Activated naive CD4-positive, alpha-beta T cell (primary cell): Measurements from ENCODE around the gene TMEM9.

Experiments
- DNase-seq, 4 experiments: peaks; one replicate each; lab custom pipeline; 2025; lab: John Stamatoyannopoulos, UW

Gene TMEM9

DNA sequence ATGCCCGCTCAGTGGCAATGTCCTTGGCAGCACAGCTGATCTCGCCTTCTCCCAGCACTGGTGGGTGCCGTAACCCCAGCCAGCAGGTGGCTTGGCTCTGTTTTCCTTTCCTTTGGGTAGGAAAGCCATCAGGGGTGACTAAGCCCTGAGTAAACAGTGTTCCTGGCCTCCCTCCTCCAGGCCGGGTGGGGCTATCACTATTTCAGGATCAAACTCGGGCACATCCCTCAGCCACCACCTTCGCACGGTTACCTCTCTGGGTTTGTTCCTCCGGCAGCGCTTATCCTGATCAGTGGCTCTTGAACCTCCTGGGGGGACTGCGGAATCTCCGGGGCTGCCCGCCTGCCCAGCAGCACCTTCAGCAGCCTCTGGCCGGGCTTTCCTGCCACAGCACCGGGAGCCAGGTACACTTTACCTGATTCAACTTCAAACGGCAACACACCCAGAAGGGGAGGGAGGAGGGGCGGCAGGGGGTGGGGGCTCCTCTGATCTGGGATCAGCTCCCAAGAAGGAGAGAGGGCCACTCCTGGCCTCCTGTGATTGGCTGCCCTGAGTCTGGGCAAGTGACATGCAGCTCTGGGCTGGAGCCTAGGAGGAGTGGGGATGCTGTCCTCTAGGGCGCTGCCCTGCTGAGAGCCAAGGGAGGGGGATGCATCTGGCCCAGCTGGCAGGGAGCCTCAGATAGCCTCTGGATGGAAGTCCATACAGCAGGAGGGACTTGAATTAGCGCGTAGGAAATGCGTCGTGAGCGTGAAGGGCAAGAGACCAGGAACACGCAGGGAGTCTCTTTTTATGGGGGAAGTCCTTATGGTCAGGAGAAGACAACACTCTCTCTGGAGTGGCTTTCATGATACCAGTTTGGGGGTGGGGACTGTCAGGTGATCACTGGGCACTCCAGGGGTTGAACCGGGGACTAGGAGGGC, 27.2 kb downstream of the TMEM9 start, which contains the start of gene ASCL5:
Gene ASCL5, minus strand, starts transcription at position 353 of the 923 bp plus-strand sequence. CDS start 11,812 bp downstream, outside the sequence.
- no peak for DNase-seq

DNA sequence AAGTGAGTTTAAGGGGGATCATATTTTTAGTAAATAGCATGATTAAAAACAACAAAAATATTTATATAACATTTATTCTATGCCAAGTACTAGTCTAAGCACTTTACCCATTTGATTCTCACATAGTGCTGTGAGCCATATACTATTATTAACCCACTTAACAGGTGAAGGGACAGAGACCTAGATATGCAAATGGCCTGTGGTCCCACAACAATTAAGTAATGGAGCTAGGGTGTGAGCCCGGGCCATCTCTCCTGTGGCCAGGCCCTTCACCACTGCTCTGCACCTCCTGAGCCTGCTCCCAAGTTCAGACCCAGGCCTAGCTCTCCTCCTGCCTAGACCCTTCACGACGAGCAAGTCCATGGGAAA, 27.8 kb downstream of the TMEM9 start:
- DNase-seq: no peak

DNA sequence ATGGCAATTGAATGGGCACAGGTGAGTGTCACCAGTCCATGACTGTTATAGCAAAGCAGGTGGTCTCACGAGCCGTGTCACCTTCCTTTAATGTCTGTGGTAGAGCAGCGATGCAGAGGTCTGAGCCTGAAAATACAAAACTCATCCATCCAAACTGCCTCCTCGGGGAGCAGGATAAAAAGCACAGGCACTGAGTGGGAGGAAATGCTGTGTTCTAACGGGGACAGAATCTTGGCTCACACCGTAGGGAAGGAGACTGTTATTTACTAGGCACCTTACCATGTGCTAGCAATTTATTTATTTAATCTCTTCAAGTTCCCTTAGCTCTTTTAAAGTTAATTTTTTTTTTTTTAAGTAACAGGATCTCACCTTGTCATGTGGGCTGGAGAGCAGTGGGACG, 28.5 kb downstream of the TMEM9 start:
- no peak for DNase-seq

DNA sequence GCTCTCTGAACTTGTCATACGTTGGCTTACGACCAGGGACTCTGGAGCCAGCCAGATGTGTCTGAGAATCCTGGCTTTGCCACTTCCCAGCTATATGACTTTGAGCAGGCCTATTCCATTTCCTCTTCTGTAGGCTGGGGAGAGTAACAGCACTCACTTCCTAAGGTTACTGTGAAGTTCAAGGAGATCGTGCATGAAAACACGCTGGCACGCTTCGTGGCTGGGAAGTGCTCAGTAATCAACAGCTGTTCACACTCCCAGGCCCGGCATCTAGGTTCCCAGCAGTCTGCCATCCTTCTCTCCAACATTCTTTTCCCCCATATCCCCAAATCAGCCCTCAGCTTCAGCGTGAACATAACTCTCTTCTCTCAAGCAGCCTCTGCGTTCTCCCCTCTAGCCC, 29.3 kb downstream of the TMEM9 start:
- no peak for DNase-seq

DNA sequence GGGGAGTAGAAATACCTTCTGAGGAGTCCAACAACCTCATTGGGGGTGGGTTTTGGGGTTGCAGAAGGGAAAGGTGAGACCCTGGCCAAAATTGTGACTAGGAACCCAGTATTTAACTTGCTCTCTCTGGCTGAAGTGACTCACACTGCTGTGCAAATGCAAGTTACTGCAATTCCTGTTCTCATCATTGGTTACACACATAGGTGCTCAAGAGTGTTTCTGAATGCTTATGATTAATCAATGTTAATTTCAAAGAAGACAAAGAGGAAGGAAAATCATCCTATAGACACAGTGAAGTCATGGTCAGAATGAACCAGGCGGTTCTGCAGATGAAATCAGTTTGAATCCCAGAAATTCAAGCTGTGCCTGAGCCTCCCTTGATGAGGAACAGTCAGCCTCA, 30.4 kb downstream of the TMEM9 start:
- no peak for DNase-seq

DNA sequence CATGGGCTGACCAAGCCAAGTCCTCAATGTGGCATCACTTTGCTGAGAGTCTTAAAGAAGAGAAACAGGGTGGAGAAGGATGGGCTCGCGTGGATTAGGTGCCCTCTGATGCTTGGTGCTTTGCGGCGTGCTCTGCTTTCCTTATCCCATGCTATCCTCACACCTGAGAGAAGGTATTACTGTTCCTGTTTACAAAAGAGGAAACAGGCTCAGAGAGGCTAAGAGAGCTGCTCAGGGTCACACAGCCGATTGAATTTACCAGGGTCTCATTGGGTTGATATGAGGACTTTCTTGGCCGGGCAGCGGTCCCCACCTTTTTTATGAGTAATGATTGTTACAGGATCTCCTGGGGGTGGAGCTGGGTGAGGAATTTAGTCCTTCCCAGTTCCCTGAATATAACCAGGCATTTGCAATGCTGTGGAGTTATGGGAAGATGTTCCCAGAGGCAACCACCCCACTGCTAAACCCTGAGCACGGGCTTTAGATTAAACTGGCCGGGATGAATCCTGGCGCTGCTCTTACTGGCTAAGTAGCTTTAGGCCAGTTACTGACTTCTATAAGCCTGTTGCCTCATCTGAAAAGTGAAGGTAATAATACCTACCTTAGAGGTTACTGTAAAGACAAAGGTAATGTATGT, 31.8 kb downstream of the TMEM9 start:
- DNase-seq: no peak

DNA sequence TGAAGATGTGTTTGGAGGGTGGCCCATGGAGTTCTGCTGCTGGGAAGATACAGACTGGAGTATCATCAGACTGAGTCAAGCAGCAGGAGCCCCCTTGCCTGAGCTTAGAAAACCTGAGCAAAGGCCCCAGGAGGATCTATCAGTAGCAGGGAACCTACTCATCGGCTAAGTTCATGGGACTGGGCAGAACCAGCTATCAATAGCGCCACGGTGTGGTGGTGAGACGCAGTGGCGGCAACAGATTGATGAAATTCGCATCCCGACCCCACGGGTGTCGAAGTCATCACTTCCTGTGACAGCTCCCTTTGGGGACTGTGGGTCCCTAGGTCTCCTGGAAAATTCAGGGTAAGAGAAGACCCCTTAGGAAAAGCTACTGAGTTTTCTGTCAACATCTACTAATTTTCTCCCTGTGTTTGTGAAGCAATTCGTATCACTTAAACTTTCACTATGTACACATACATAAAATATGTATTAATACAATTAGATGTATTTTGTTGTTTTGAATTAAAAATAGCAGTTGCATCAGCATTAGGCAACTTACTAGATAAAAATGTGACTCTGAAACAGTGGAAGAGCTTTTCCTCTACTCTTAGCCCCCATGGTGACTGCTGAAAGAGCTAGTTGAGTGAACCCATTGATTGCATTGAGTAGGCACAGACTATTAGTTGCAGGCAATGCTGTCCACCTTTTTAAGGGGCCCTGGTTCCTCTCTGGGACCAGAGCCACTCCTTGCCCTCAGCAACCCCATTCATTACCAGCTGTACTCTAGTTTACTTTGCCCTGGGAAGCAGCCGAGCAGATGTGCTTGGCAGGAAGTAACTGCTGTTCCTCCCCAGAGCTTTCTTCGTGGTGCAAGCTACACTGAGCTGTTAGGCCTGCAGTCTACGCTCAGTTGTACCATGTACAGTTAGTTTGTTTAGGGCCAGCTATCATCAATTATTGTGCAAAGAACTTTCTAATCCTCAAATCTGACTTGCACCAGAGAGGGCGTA, 34.8 kb downstream of the TMEM9 start:
- DNase-seq: peak in 2 of 4 experiments; percentile 22 to 33

DNA sequence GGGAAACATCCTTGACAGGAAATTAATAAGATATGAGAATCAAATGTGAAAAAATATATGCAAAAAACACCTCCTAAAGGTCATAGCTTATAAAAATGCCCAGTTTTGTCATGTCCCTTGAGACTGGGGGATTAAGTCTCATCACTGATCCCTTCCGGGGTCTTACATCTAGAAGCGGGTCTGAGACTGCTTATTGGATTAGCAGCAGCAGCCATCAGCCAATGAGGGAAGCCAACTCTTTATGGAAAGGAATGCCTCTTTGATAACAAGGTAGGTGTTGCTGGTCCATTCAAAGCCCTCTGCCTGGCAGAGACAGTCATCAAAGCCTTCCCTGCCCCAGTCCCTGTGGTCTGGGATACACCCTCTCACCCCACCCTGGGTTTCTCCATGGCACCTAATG, 38.2 kb downstream of the TMEM9 start:
- no peak for DNase-seq

DNA sequence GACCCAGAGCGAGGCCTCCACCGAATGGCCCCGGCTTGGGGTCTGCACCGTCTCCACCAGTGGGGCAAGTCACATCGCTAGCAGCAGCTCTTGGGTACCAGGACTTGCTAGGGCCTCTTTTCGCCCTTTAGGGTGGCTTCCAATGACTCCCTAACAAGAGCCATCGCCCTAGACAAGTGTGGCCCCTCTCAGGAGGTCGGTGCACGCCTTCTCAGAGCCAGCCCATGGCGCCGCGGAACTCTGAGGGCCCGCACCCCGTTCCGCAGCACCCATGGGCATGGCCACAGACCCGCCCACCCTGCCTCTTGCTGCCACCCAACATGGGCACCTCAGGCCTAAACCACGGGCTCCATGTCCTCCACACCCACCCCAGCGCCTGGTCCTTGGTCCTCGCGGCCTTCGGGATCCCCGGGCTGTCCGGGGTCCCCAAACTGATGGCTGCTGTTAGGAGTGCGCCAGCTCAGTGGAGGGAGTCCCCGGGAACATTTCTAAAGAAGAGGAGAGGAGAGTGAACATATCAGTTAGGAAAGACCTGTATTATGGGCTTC, 38.8 kb downstream of the TMEM9 start:
- DNase-seq: no peak

DNA sequence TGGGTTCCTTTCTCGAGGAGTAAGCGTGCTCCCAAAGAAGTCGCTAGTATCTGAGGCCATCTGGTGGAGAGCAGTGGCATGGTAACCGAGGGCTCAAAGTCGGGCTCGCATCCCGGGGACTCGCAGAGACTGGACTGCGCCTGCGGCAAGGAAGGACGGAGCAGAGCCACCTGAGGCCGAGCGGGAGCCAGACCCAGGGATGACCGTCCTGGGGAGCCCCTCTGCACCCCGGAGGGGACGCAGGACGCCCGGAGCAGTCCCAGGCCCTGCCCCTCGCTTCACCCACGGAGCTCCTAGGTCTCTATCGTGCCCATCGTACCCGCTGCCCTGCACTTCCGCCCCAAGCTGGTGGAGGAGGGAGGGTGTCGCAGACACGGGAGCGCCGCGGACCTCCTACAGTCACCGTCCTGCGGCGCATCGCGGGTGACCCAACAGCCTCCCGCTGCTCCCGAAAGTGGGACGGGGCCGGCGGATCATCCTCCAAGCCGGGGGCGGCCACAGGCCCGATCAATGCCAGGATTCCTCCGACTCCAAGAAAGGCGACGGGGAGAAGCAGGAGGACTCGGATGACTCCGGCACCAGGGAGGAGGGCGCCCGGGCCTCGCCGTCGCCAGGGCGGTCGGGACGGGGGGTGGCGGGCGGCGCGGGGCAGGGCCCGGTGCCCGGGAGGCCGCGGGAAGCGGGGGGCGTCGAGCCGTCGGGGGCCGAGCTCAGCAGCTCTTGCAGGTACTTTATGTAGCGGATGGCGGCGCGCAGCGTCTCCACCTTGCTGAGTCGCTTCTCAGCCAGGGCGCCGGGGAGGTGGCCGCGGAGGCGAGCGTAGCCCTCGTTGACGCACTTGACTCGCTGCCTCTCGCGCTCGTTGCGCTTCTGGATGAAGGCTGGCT, 39.8 kb downstream of the TMEM9 start:
- peak in 3 of 4 experiments; percentile 36 to 66 (median 58) for DNase-seq

DNA sequence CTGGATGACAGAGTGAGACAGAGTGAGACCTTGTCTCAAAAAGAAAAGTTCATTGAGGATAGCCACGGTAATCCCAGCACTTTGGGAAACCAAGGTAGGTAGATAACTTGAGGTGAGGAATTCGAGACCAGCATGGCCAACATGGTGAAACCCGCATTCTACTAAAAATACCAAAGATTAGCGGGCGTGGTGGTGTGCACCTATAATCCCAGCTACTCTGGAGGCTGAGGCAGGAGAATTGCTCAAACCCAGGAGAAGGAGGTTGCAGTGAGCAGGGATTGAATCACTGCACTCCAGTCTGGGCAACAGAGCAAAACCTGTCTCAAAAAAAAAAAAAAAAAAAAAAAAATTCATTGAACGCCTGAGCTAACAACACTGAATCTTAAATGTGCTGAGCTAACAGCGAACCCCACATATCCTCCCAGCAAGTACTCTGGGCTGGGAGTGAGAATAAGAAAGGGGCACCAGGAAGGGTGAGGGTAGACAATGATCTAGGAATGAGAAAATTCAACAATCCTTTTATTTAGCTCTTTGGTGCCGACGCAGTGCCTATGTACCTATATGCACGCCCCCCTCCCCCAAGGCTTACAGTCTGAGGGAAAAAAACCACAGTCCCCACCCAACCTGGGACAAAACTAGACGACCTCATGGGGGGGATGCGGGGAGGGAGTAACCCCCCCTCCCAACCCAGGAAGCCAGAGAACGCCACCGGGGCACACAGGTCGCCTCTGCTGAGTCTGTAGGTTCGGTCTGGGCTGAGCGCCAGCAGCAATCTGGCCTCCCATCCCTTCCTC, 40.6 kb downstream of the TMEM9 start:
- DNase-seq: no peak

DNA sequence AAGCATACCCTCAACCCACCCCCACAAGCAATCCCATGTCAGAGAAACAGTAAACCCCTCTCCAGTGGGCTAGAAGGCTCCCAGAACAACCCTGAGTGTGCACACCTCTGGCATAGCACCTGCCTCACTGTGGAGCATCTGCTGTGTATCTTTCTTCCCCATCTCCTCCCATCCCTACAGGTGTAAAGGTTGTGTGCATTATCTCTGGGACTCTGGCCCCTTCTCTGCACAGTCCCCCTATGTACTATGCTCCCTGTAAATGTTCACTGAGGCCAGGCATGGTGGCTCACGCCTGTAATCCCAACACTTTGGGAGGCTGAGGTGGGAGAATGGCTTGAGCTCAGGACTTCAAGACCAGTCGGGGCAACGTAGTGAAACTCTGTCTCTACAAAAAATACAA, 41.3 kb downstream of the TMEM9 start:
- DNase-seq: no peak

DNA sequence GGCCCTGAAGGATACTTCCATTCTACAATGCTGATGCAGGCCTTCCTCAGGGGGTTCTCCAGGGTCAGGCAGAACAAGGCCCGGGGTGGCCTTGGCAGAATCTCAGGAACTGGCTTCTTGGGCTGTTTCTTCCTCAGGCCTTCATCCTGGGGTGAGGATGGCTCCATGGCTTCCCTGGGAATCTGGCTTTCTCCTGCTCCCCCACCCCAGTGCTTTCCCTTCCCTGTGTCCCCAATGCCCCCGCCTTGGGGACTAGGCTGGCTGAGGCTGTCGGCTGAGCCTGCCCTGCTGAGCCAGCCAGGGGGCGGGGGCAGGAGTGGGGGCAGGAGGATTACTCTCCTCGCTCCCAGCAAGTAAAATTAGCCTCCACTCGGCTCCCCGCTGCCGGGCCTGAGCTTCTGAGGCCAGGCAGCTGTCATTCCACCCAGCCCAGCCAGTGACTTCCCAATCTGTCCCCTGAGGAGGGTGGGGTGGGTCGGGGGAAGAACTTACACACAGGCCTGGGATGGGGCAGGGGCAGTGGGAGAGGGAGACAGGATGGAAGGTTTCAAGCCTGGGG, 42.0 kb downstream of the TMEM9 start, which contains the start of gene CACNA1S:
Gene CACNA1S, minus strand, starts transcription at position 254 of the 559 bp plus-strand sequence. Its CDS starts 87 bp downstream, at position 167.
- no peak for DNase-seq

DNA sequence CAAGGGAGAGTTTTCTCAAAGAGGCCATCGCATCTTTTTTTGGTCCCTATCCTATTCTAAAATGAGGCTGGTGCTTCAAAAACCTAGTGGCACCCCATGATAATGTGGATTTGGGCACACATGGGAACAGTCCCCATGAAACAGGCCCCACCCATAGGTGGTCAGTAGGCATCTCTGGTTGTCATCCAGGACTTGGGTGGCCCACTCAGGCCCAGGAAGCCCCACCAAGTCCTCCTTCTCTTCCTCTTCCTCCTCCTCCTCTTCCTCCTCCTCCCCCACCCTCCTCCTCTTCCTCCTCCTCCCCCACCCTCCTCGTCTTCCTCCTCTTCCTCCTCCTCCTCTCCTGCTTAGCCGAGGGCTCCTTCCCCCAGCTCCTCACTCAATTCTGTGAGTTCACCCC, 42.6 kb downstream of the TMEM9 start:
- DNase-seq: no peak

DNA sequence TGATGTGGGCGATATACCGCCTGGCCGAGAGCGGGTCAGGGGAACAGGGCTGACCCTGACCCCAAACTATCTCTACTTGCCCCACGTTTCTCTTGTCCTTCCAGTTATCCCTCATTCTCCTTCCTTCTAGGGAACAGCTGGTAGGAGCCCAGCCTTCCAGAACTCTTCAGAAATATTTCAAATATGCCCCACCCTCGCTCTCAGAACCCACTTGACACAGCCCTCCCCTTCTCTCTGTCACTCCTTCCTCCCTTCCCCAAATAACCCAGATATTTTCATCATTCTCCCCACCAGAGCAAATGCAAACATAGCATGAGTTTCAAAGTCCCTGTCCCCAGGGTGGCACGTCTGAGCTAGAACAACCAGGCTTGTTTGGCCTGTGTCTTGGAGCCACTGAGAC, 43.1 kb downstream of the TMEM9 start:
- no peak for DNase-seq

DNA sequence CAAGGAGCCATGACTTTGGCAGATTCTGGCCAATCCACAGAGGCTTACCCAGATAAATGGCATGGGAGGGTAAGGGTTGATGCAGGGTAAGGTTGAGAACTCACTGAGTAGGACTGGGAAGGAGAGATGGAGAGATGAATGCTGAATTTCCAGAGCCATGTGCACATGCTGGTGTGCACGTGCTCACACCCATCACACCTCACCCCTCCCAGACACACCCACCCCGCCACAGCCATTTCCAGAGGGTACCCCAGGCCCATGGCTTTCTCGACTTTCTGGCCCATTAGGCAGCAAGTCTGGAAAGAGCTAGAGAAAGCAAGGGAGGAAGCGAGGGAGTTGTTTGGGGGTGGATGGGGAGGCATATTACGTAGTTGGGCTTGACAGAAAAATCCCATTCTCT, 43.7 kb downstream of the TMEM9 start:
- no peak for DNase-seq

DNA sequence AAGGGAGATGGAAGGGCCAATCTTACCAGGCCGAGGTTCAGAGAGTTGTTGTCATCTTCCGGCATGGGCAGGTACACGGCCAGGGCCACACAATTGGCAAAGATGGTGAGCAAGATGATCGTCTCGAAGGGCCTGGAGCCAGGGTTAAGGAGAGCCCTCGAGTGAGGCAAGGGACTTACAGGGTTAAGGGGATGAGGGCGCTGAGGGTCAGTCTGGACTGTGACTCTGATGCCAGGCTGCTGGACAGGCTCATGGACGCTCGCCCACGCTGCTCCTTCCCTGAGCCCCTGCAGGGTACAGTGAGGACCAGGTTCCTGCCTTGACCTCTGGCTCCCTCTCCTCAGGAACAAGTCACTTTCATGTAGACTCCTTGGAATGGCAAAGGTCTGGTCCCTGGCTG, 44.1 kb downstream of the TMEM9 start:
- DNase-seq: no peak

DNA sequence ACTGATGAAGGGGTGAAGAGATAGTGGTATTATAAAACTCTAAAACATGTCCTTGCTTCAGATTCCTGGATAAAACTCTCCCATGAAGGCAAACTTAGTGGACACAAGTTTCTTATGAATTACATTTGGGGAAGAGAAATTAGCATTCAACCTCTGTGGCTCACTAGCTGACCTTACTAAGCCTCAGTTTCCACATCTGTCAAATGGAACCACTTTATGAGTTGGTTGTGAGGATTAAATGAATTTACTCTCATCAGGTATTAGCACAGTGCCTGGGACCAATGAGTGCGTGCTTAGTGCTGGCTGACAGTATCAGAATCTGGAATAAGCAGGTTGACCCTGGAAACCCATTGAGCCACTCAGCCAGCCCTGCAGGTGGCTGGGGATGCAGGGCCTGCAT, 44.6 kb downstream of the TMEM9 start:
- DNase-seq: no peak

DNA sequence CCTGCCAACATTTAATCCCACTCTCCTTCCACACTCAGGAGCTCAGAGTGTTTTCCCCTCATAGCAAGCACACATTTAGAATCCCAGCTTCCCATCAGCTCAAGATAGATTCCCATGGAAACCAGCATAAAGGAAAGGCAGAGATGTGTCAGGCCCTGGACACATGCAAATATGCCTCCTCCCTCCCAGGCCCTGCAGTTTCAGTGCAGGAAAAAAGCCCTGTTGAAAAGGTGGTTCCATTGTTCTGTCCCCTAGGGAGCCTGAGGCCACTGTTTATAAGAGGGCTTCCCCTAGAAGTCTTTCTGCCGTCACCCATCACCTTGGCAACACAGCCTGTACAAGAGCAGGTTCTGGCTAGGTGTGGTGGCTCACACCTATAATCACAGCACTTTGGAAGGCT, 45.7 kb downstream of the TMEM9 start:
- no peak for DNase-seq

DNA sequence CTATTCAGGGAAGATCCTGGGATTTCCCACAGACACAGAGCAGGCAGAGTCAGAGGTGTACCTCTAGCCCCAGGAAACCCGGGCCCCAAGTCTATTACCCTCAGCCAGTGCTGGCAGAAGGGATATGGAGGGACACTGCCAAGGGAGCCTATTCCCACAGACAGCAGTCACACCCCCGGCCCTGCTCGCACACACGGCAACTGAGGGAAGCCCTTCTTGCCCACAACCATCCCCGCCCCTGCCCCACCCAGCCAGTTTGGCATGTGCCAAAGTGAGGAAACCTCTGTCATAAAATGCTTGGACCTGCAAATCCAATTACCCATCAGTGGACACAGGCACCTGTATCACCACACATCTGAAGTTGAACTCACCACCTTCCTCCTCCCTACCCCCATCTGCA, 48.6 kb downstream of the TMEM9 start:
- no peak for DNase-seq
